B cell (primary cell): Measurements from ENCODE around the gene CHIC2. TPM values are rescaled to one million over a fixed set of nuclear protein-coding genes. Genes with fewer than 3 reads are reported as not detected.
A peak's percentile ranks its signal among the peaks of the same experiment; 100 is the strongest.

Source experiments
- ATAC-seq: fragments of 200-7000 bp; cut with Tn5 transposase; one replicate; pipeline ENCODE4 v1.10.0; 2021; ENCODE audit warnings: low read depth, mild to moderate bottlenecking, moderate number of reproducible peaks, moderate library complexity
- CTCF ChIA-PET: fragments of 350-600 bp; sonication (Branson Sonifier 250); formaldehyde crosslinking; loops from one replicate; lab custom pipeline; 2021; ENCODE audit warnings: antibody characterized with exemption, inconsistent platforms; lab: Charles Lee
- POLR2A ChIA-PET: fragments of 350-600 bp; sonication (Branson Sonifier 250); formaldehyde crosslinking; loops from one replicate; lab custom pipeline; 2021; ENCODE audit warnings: antibody characterized with exemption; lab: Charles Lee
- DNase-seq: peaks from one replicate; pipeline ENCODE4 v3.0.0; 2013
- H2AFZ ChIP-seq: 2 replicates; pipeline ENCODE4 v1.6.1; 2012; ENCODE audit warnings: mild to moderate bottlenecking, low read depth, low read length; ENCODE audit not compliant: insufficient read depth, poor library complexity, severe bottlenecking
- H3K27ac ChIP-seq, 2 donors: 1 replicate in 1 of 2; 2 replicates in 1 of 2; pipeline ENCODE4 v1.5.1; 2012 to 2013; ENCODE audit warnings: low read length in 2 of 2, mild to moderate bottlenecking in 2 of 2, moderate library complexity in 1 of 2
- H3K27me3 ChIP-seq, 4 experiments: fragments of 200-600 bp in 1 of 4; sonication (generic) in 1 of 4; replicated peaks in 1 of 4; 1 replicate in 2 of 4; 2 replicates in 2 of 4; pipeline versions ENCODE4 v1.6.1 to v1.7.0; 2013 to 2016; ENCODE audit warnings: low read length in 3 of 4, mild to moderate bottlenecking in 2 of 4, mixed read lengths in 1 of 4, moderate library complexity in 1 of 4; ENCODE audit not compliant: insufficient read depth in 4 of 4, control insufficient read depth in 3 of 4; ENCODE audit errors: control extremely low read depth in 1 of 4
- H3K36me3 ChIP-seq, 2 experiments: replicated peaks in 1 of 2; 1 replicate in 1 of 2; 2 replicates in 1 of 2; pipeline versions ENCODE4 v1.6.1 to v1.7.1; 2013; ENCODE audit warnings: low read length in 1 of 2; ENCODE audit not compliant: insufficient read depth in 2 of 2, control insufficient read depth in 1 of 2; ENCODE audit errors: control extremely low read depth in 1 of 2, extremely low read depth in 1 of 2
- H3K4me1 ChIP-seq, 2 donors: fragments of 200-600 bp in 1 of 2; sonication (generic) in 1 of 2; 1 replicate in 1 of 2; 2 replicates in 1 of 2; pipeline versions ENCODE4 v1.5.1 to v1.6.1; 2013 to 2017; ENCODE audit warnings: low read length in 2 of 2; ENCODE audit not compliant: control insufficient read depth in 2 of 2, insufficient read depth in 2 of 2
- H3K4me2 ChIP-seq: replicated peaks from 2 replicates; pipeline ENCODE3; 2012; ENCODE audit warnings: mild to moderate bottlenecking, low read depth, low read length; ENCODE audit not compliant: poor library complexity, severe bottlenecking
- H3K4me3 ChIP-seq, 5 experiments: fragments of 200-600 bp in 1 of 5; sonication (generic) in 1 of 5; 1 replicate in 3 of 5; 2 replicates in 2 of 5; pipeline versions ENCODE4 v1.5.1 to v1.7.0; 2011 to 2016; ENCODE audit warnings: low read length in 4 of 5, mild to moderate bottlenecking in 4 of 5, low read depth in 2 of 5, control low read depth in 1 of 5, moderate library complexity in 1 of 5; ENCODE audit not compliant: insufficient read depth in 1 of 5; ENCODE audit errors: control extremely low read depth in 1 of 5, extremely low read depth in 1 of 5
- H3K79me2 ChIP-seq: fragments of 200-600 bp; sonication (generic); one replicate; pipeline ENCODE4 v1.6.0; 2016; ENCODE audit warnings: low read length; ENCODE audit not compliant: control insufficient read depth, insufficient read depth
- H3K9ac ChIP-seq: fragments of 200-600 bp; sonication (generic); 2 replicates; pipeline ENCODE4 v1.6.1; 2017; ENCODE audit warnings: mild to moderate bottlenecking, low read length, moderate library complexity
- H3K9me3 ChIP-seq, 3 donors: one replicate each; pipeline versions ENCODE4 v1.6.1 to v1.7.1; 2013; ENCODE audit warnings: low read length in 2 of 3; ENCODE audit not compliant: control insufficient read depth in 2 of 3, insufficient read depth in 1 of 3; ENCODE audit errors: control extremely low read depth in 1 of 3
- H4K20me1 ChIP-seq: 2 replicates; pipeline ENCODE4 v1.6.0; 2012; ENCODE audit warnings: mild to moderate bottlenecking, low read length; ENCODE audit not compliant: insufficient read depth, control insufficient read depth, poor library complexity, severe bottlenecking
- H3K27ac Mint-ChIP-seq: one replicate; pipeline ENCODE4 v1.8.0; 2021; ENCODE audit warnings: mixed read lengths
- H3K27me3 Mint-ChIP-seq: one replicate; pipeline ENCODE4 v1.8.0; 2021; ENCODE audit warnings: mixed read lengths
- H3K4me1 Mint-ChIP-seq: one replicate; pipeline ENCODE4 v1.8.0; 2021; ENCODE audit warnings: mixed read lengths
- H3K4me3 Mint-ChIP-seq: one replicate; pipeline ENCODE4 v1.8.0; 2021; ENCODE audit warnings: mixed read lengths
- H3K9me3 Mint-ChIP-seq: one replicate; pipeline ENCODE4 v1.8.0; 2022; ENCODE audit warnings: mixed read lengths; ENCODE audit not compliant: insufficient read depth
- CTCF ChIP-seq: fragments of 200-600 bp; IDR thresholded peaks from one replicate; pipeline ENCODE4 v1.8.0; 2022; ENCODE audit warnings: antibody characterized with exemption, mild to moderate bottlenecking
- EZH2 ChIP-seq: IDR thresholded peaks from 2 replicates; pipeline ENCODE4 v1.6.1; 2012; ENCODE audit warnings: borderline replicate concordance, low read depth, mild to moderate bottlenecking, moderate library complexity, low read length; ENCODE audit not compliant: insufficient read depth, poor library complexity, severe bottlenecking
- WGBS: methylation state at CpG from one replicate; pipeline ENCODE4 v1.1.5; 2013; ENCODE audit warnings: missing lambda C conversion rate; ENCODE audit not compliant: insufficient coverage; 5-methylcytosine and 5-hydroxymethylcytosine counted together
- intact Hi-C: fragments of 100-400 bp; cut with micrococcal nuclease; formaldehyde crosslinking; loops from one replicate; pipeline ENCODE4 v1.10.0; 2022
- polyA plus RNA-seq: library from polyadenylated mRNA; depleted of rRNA; stranded (reverse); fragments of >200 nt; gene quantifications from 2 replicates; pipeline ENCODE4 v1.2.3, GENCODE V29; 2012
- total RNA-seq, 2 donors: library from RNA; stranded (reverse); fragments of 120-200 nt in 1 of 2; gene quantifications; 1 replicate in 1 of 2; 2 replicates in 1 of 2; pipeline versions ENCODE4 v1.2.3 to v1.2.4, GENCODE V29; 2013 to 2022

Gene CHIC2
- total and polyA plus RNA-seq, 2 donors (not counting 1 experiment from before 2014, with no cell fraction given): 20.2 to 37.7 TPM

- intact Hi-C loops: no loop called here
- Histone ChIP-seq H3K27me3 (peaks cover 1 to 82% (median 66%) of the 10 kb centered on the region in 4 experiments), H3K9ac (peak overlapping the region; percentile 37), H3K36me3 (no peaks in the 10 kb centered on the region), H3K27ac (no peak overlapping the region), H3K9me3 (peaks cover 0 to 30% (median 2%) of the 10 kb centered on the region in 3 donors), H3K4me2 (peak overlapping the region; percentile 59), H4K20me1 (no peaks in the 10 kb centered on the region), H2AFZ (peak overlapping the region; percentile 0), H3K4me1 (peaks cover 32 to 45% of the 10 kb centered on the region in 2 donors), H3K4me3 (peak overlapping the region in 2 of 5 experiments; percentile 1 to 46), H3K79me2 (no peaks in the 10 kb centered on the region)
- no peaks in the 10 kb centered on the region for H3K9me3 Mint-ChIP-seq
- TF ChIP-seq EZH2: no peak
- TF ChIP-seq CTCF: no peak
- no peak overlapping the region for H3K27ac Mint-ChIP-seq
- CTCF ChIA-PET: interaction anchor here (1.0 to 1.1 kb wide), 3 partner anchors 110 to 178 kb away, joined by 3 read pairs; no protein-coding TSS in a partner anchor
- peak overlapping the region; percentile 68 for H3K4me3 Mint-ChIP-seq
- peaks cover 76% of the 10 kb centered on the region for H3K27me3 Mint-ChIP-seq
- peaks cover 44% of the 10 kb centered on the region for H3K4me1 Mint-ChIP-seq
- DNase-seq: peak; percentile 23
- no peak for ATAC-seq
- POLR2A ChIA-PET: interaction anchor here (0.7 kb wide), 1 partner anchor 408 kb away, joined by 4 read pairs; no protein-coding TSS in a partner anchor
- WGBS: 8% methylated on average over 12 of the region's 22 CpGs
Measured at GRCh38 chr4:54107951-54108748, 43.7 kb upstream of the CHIC2 start.

GRCh38 chr4:54104907-54105306, 40.5 kb upstream of the CHIC2 start:
- Histone ChIP-seq H3K79me2 (no peaks in the 10 kb centered on the region), H3K9ac (no peak overlapping the region), H3K4me3 (no peak overlapping the region), H3K9me3 (peaks cover 2 to 39% (median 4%) of the 10 kb centered on the region in 3 donors), H3K4me2 (no peak overlapping the region), H2AFZ (no peak overlapping the region), H3K27me3 (peaks cover 0 to 93% (median 72%) of the 10 kb centered on the region in 4 experiments), H3K36me3 (no peaks in the 10 kb centered on the region), H3K27ac (no peak overlapping the region), H3K4me1 (peaks cover 61 to 71% of the 10 kb centered on the region in 2 donors), H4K20me1 (no peaks in the 10 kb centered on the region)
- TF ChIP-seq CTCF (no peak), EZH2 (no peak)
- H3K27ac Mint-ChIP-seq: peak overlapping the region; percentile 18
- H3K27me3 Mint-ChIP-seq: peaks cover 71% of the 10 kb centered on the region
- intact Hi-C loops: no loop called here
- H3K4me3 Mint-ChIP-seq: no peak overlapping the region
- 22% methylated on average over 1 of the region's 1 CpG for WGBS
- no peak for DNase-seq
- POLR2A ChIA-PET: no interaction called here
- H3K9me3 Mint-ChIP-seq: no peaks in the 10 kb centered on the region
- CTCF ChIA-PET: no interaction called here
- no peak for ATAC-seq
- peaks cover 57% of the 10 kb centered on the region for H3K4me1 Mint-ChIP-seq
